ENCODE data around the gene ZFAND4.

- TF ChIP-seq YY1 (IDR thresholded peaks at IDR 0.05; ENCODE audit: insufficient read depth, insufficient read length) (no peak), ZNF274 (IDR thresholded peaks at IDR 0.05; ENCODE audit: low read depth, low read length) (no peak), SUZ12 (IDR thresholded peaks at IDR 0.05; ENCODE audit: extremely low read depth, insufficient read depth, insufficient read length) (no peak)
Observed at GRCh38 chr10:45599021-45599603, 73.5 kb downstream of the ZFAND4 start.

Data from NT2/D1 (cell line).